HFF-Myc (cell line): ENCODE data around the gene C4orf51.

Source experiments
- DNase-seq: peaks from one replicate; pipeline ENCODE4 v3.0.0-alpha.2; 2011; ENCODE audit warnings: low read depth; ENCODE audit errors: extremely low read depth
- H3K4me3 ChIP-seq: replicated peaks from 2 replicates; pipeline ENCODE4 v1.5.1; 2011; ENCODE audit warnings: low read depth, mild to moderate bottlenecking, control low read depth, low read length
- CTCF ChIP-seq: IDR thresholded peaks from 2 replicates; pipeline ENCODE4 v1.5.1; 2012; ENCODE audit warnings: mild to moderate bottlenecking, low read depth, low read length, control low read depth; ENCODE audit errors: missing control alignments

The C4orf51 gene

GRCh38 chr4:145781351-145781750 is 101.4 kb downstream of the C4orf51 start:
- H3K4me3 ChIP-seq: no peak overlapping the region
- DNase-seq: no peak
- TF ChIP-seq CTCF: no peak
